OCI-LY7 (cell line): ENCODE measurements around the gene HMGCL. TPM values are rescaled to one million over a fixed set of nuclear protein-coding genes. Genes with fewer than 3 reads are reported as not detected.

ENCODE experiments used
- Bru-seq: library from RNA; stranded (reverse); fragments of 400-500 nt; gene quantifications from one replicate; lab custom pipeline; 2021; lab: Mats Ljungman, UMichigan
- BruChase-seq, 2 experiments: library from RNA; stranded (reverse); fragments of 400-500 nt; gene quantifications; one replicate each; lab custom pipeline; 2021; lab: Mats Ljungman, UMichigan
- BruUV-seq: library from RNA; stranded (reverse); fragments of 400-500 nt; replicated peaks from 2 replicates; lab custom pipeline; 2021; lab: Mats Ljungman, UMichigan
- CTCF ChIA-PET: fragments of 300-600 bp; sonication (Branson Sonifier 250); formaldehyde crosslinking; loops from one replicate; lab custom pipeline; 2022; ENCODE audit warnings: antibody characterized with exemption; ENCODE audit not compliant: unreplicated experiment; lab: Charles Lee
- POLR2A ChIA-PET: fragments of 300-600 bp; sonication (Branson Sonifier 250); formaldehyde crosslinking; loops from one replicate; lab custom pipeline; 2022; ENCODE audit warnings: antibody characterized with exemption; lab: Charles Lee
- DNase-seq: peaks from one replicate; pipeline ENCODE4 v3.0.0-alpha.2; 2015; ENCODE audit warnings: low spot score
- H2AFZ ChIP-seq: fragments of 200-600 bp; sonication (generic), shearing (Covaris generic); 2 replicates; pipeline ENCODE4 v1.6.1; 2014; ENCODE audit warnings: mild to moderate bottlenecking, antibody characterized with exemption, low read length, moderate library complexity
- H3K27ac ChIP-seq: fragments of 200-600 bp; sonication (generic); 2 replicates; pipeline ENCODE4 v1.5.1; 2014; ENCODE audit warnings: mixed run types, low read depth, mild to moderate bottlenecking, moderate library complexity, low read length, inconsistent platforms; ENCODE audit not compliant: poor library complexity, severe bottlenecking
- H3K36me3 ChIP-seq: fragments of 200-600 bp; sonication (generic); 2 replicates; pipeline ENCODE4 v1.6.1; 2014; ENCODE audit warnings: mild to moderate bottlenecking, antibody characterized with exemption, low read length, moderate library complexity, mixed read lengths; ENCODE audit not compliant: insufficient read depth
- H3K4me1 ChIP-seq: fragments of 200-600 bp; sonication (generic); 2 replicates; pipeline ENCODE4 v1.5.1; 2014; ENCODE audit warnings: mild to moderate bottlenecking, low read length; ENCODE audit not compliant: insufficient read depth, poor library complexity, severe bottlenecking
- H3K4me2 ChIP-seq: fragments of 200-600 bp; sonication (generic); 2 replicates; pipeline ENCODE4 v1.6.1; 2014; ENCODE audit warnings: mild to moderate bottlenecking, low read length
- H3K4me3 ChIP-seq: fragments of 200-600 bp; sonication (generic); 2 replicates; pipeline ENCODE4 v1.5.1; 2014; ENCODE audit warnings: mild to moderate bottlenecking, low read depth, low read length; ENCODE audit not compliant: poor library complexity, severe bottlenecking
- H3K79me2 ChIP-seq: fragments of 200-600 bp; sonication (generic); 2 replicates; pipeline ENCODE4 v1.6.1; 2016; ENCODE audit warnings: low read depth, mild to moderate bottlenecking, low read length, moderate library complexity, mixed read lengths; ENCODE audit not compliant: insufficient read depth
- H3K9me2 ChIP-seq: fragments of 200-600 bp; sonication (generic); 2 replicates; pipeline ENCODE4 v1.6.1; 2016; ENCODE audit warnings: mild to moderate bottlenecking, low read length, mixed read lengths; ENCODE audit not compliant: insufficient read depth
- H3K9me3 ChIP-seq: fragments of 200-600 bp; sonication (generic); 2 replicates; pipeline ENCODE4 v1.6.1; 2014; ENCODE audit warnings: mild to moderate bottlenecking, mixed run types, low read length, mixed read lengths
- H4K20me1 ChIP-seq: fragments of 200-600 bp; sonication (generic); 2 replicates; pipeline ENCODE4 v1.6.1; 2014; ENCODE audit warnings: mild to moderate bottlenecking, antibody characterized with exemption, low read length, moderate library complexity, mixed read lengths; ENCODE audit not compliant: insufficient read depth
- CTCF ChIP-seq: fragments of 200-600 bp; sonication (generic); conservative IDR thresholded peaks from 2 replicates; pipeline ENCODE4 v1.5.1; 2014; ENCODE audit warnings: mild to moderate bottlenecking, antibody characterized with exemption, low read length, moderate library complexity, mixed read lengths
- EZH2phosphoT487 ChIP-seq: fragments of 200-600 bp; sonication (generic); IDR thresholded peaks from 2 replicates; pipeline ENCODE4 v1.6.1; 2018; ENCODE audit warnings: low read depth, borderline replicate concordance, mild to moderate bottlenecking, mixed run types, antibody characterized with exemption, low read length, moderate library complexity, mixed read lengths
- intact Hi-C: fragments of 100-400 bp; cut with micrococcal nuclease; formaldehyde crosslinking; loops from one replicate; pipeline ENCODE4 v1.10.0; 2022; ENCODE audit not compliant: unreplicated experiment
- long read RNA-seq: library from polyadenylated mRNA; stranded (forward); transcript quantifications from one replicate; pipeline ENCODE4 v2.0.0, GENCODE V29; 2022
- total RNA-seq, 2 experiments: library from RNA; depleted of rRNA in 1 of 2; stranded (reverse); fragments of >200 nt in 1 of 2; shearing (Covaris generic) in 1 of 2; gene quantifications; 2 replicates each; pipeline ENCODE4 v1.2.3, GENCODE V29; 2014 to 2022

Gene HMGCL
- 9.0 and 13.1 TPM in 2 replicates for total RNA-seq (2014; rRNA removed; shearing (Covaris generic))
- 27.4 and 30.7 TPM in 2 replicates for total RNA-seq (2022)
- Bru-seq, nascent RNA = percentile 57 among the genes with signal in this experiment
- percentile 59 among the genes with signal in this experiment for BruChase-seq, experiment 1, labeled RNA remaining after a 6-hour chase
- percentile 52 among the genes with signal in this experiment for BruChase-seq, experiment 2, labeled RNA remaining after a 2-hour chase
- long read RNA-seq, transcript HMGCL-204 (7 exons, 1,354 nt) = minor isoform, 16 of 76 reads
- long read RNA-seq, transcript HMGCL-203 (9 exons, 1,600 nt) = major isoform, 35 of 76 reads
- long read RNA-seq, partial matches to known transcripts = 6 of 76 reads
- long read RNA-seq, other reads (novel, unspliced or antisense) = 17 of 76 reads

DNA sequence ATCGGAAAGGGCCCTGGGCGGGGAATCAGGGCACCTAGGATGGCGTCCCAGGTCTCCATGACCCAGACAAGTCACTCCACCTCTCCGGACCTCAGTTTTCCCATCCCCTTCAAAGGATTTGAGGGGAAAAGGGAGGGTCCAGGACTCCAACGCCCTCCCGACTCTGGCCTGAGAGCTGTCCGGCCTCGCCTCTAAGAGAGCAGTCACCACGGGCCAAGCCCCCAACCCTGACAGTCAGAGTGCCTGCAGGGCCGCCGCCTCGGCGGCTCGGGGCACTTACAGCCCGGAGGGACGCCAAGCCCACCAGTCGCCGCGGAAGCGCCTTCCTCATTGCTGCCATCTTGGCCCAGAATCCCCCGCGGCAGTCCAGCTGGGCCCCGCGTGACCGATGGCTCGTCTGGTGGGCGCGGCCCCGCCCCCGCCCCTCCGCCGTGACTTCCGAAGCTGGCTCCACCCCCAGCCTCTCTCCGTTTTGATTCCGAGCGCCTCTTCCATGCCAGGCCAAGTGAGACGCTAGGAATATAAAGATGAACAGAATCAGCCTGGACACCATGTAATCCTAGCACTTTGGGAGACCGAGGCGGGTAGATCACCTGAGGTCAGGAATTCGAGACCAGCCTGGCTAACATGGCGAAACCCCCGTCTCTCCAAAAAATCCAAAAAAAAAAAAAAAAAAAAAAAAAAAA, at the start of gene HMGCL:
HMGCL (minus strand) TSS at position 354 of the 686 bp plus-strand sequence; CDS start at position 340, 14 bp downstream.
- BruUV-seq = no TSS peak
- Histone ChIP-seq H3K4me1 (peaks cover 16% of the 10 kb centered on the region), H3K9me2 (no peaks in the 10 kb centered on the region), H3K4me3 (peak within 1 kb of the TSS; percentile 86), H3K79me2 (no peaks in the 10 kb centered on the region), H2AFZ (peak within 1 kb of the TSS; percentile 91), H3K9me3 (no peaks in the 10 kb centered on the region), H3K27ac (peak within 1 kb of the TSS; percentile 25), H3K36me3 (no peaks in the 10 kb centered on the region), H3K4me2 (peak within 1 kb of the TSS; percentile 82), H4K20me1 (no peaks in the 10 kb centered on the region)
- POLR2A ChIA-PET = interaction anchor here (0.5 to 1.5 kb wide), 7 partner anchors 12 to 180 kb away, joined by 3 to 6 read pairs (median 3); no protein-coding TSS in a partner anchor
- peak; percentile 87 for DNase-seq
- intact Hi-C loops = no loop called here
- TF ChIP-seq CTCF = no peak
- TF ChIP-seq EZH2phosphoT487 = no peak
- CTCF ChIA-PET = interaction anchor here (0.6 to 1.7 kb wide), 2 partner anchors 14 to 1415 kb away, joined by 5 to 9 read pairs; no protein-coding TSS in a partner anchor

GRCh38 chr1:23872421-23872820, 47.2 kb upstream of the HMGCL start:
- Histone ChIP-seq H3K9me3 (no peaks in the 10 kb centered on the region), H2AFZ (no peak overlapping the region), H4K20me1 (no peaks in the 10 kb centered on the region), H3K4me3 (no peak overlapping the region), H3K4me1 (peaks cover 12% of the 10 kb centered on the region), H3K4me2 (no peak overlapping the region), H3K36me3 (peaks cover 48% of the 10 kb centered on the region), H3K79me2 (no peaks in the 10 kb centered on the region), H3K9me2 (no peaks in the 10 kb centered on the region), H3K27ac (no peak overlapping the region)
- intact Hi-C loops = no loop called here
- BruUV-seq = no TSS peak
- DNase-seq = no peak
- TF ChIP-seq EZH2phosphoT487 = no peak
- no peak for TF ChIP-seq CTCF
- ChIA-PET POLR2A (no interaction called here), CTCF (no interaction called here)
